K562 (cell line): Measurements from ENCODE around the gene ILK. TPM values are rescaled to one million over a fixed set of nuclear protein-coding genes. Genes with fewer than 3 reads are reported as not detected.

Source experiments
- BDP1 ChIP-seq: IDR thresholded peaks from 3 replicates; pipeline ENCODE4 v1.6.1; 2011; ENCODE audit not compliant: insufficient read length, insufficient read depth
- CBFB ChIP-seq: sonication (generic); formaldehyde crosslinking; IDR thresholded peaks from 2 replicates; pipeline ENCODE4 v1.4.0; 2020; ENCODE audit warnings: mild to moderate bottlenecking, missing genetic modification reagents
- CLOCK ChIP-seq: fragments of 250-450 bp; sonication (Bioruptor Pico); IDR thresholded peaks from 2 replicates; pipeline ENCODE4 v1.4.0; 2020; ENCODE audit warnings: mild to moderate bottlenecking, moderate library complexity, borderline replicate concordance
- DPF2 ChIP-seq: fragments of 450-650 bp; IDR thresholded peaks from 2 replicates; pipeline ENCODE4 v1.6.1; 2016
- GABPA ChIP-seq: fragments of 200-800 bp; sonication (Bioruptor generic); conservative IDR thresholded peaks from 2 replicates; pipeline ENCODE4 v1.6.1; 2016; ENCODE audit warnings: low read depth, missing genetic modification characterization, missing compliant biosample characterization
- KLF6 ChIP-seq: fragments of 250-450 bp; sonication (Bioruptor Pico); IDR thresholded peaks from 2 replicates; pipeline ENCODE4 v1.4.0; 2020; ENCODE audit warnings: mild to moderate bottlenecking, moderate library complexity, borderline replicate concordance
- NFXL1 ChIP-seq: fragments of 450-650 bp; formaldehyde crosslinking; IDR thresholded peaks from 2 replicates; pipeline ENCODE4 v1.4.0; 2021; ENCODE audit warnings: mild to moderate bottlenecking
- PHF8 ChIP-seq: fragments of 200-600 bp; sonication (generic); IDR thresholded peaks from 2 replicates; pipeline ENCODE4 v1.6.1; 2012; ENCODE audit warnings: mixed run types, mild to moderate bottlenecking, inconsistent platforms, low read length, moderate library complexity, borderline replicate concordance
- POLR2G ChIP-seq: fragments of 200-400 bp; formaldehyde crosslinking; IDR thresholded peaks from 2 replicates; pipeline ENCODE4 v1.6.1; 2017; ENCODE audit warnings: low read depth, mild to moderate bottlenecking, antibody characterized with exemption, low read length, moderate library complexity
- ZFP36 ChIP-seq: fragments of 150-350 bp; IDR thresholded peaks from 2 replicates; pipeline ENCODE4 v1.6.1; 2018; ENCODE audit warnings: low read length, low read depth; ENCODE audit not compliant: partially characterized antibody
- ZKSCAN8 ChIP-seq: fragments of 200-800 bp; sonication (Bioruptor generic); IDR thresholded peaks from 2 replicates; pipeline ENCODE4 v1.6.1; 2016; ENCODE audit warnings: missing genetic modification characterization, missing compliant biosample characterization
- ZNF197 ChIP-seq: fragments of 200-800 bp; sonication (Bioruptor generic); IDR thresholded peaks from 2 replicates; pipeline ENCODE4 v1.6.1; 2016; ENCODE audit warnings: low read depth, missing genetic modification characterization, missing compliant biosample characterization
- ZNF212 ChIP-seq: fragments of 450-650 bp; formaldehyde crosslinking; IDR thresholded peaks from 2 replicates; pipeline ENCODE4 v1.4.0; 2020; ENCODE audit warnings: mild to moderate bottlenecking
- ZNF518B ChIP-seq: fragments of 250-450 bp; sonication (Bioruptor Pico); IDR thresholded peaks from 2 replicates; pipeline ENCODE4 v1.5.0; 2021; ENCODE audit warnings: mild to moderate bottlenecking, moderate library complexity
- polyA plus RNA-seq, 8 experiments: library from polyadenylated mRNA; depleted of rRNA in 4 of 8; stranded (reverse) in 5 of 8; unstranded in 3 of 8; fragments of >200 nt; fragmentation: Nextera tagmentation in 2 of 8; fragmentation: Illumina TruSeq in 1 of 8; extraction: Ambion mirVana in 2 of 8; extraction: Trizol in 1 of 8; gene quantifications; 2 replicates each; pipeline versions ENCODE4 v1.2.1 to v1.2.3, GENCODE V29; 2011 to 2014; ENCODE audit warnings: inconsistent platforms in 1 of 8, missing spikeins in 1 of 8
- total RNA-seq, 7 experiments: library from RNA; depleted of rRNA in 6 of 7; stranded (reverse); fragments of >200 nt in 6 of 7; fragmentation: Illumina TruSeq in 2 of 7; extraction: Trizol in 2 of 7; gene quantifications; 2 replicates each; pipeline versions ENCODE4 v1.2.1 to v1.2.3, GENCODE V29; 2011 to 2021; ENCODE audit warnings: low replicate concordance in 1 of 7
- TF ChIP-seq, protein P1 (sequence below): fragments of 450-650 bp; IDR thresholded peaks from 2 replicates; pipeline ENCODE4 v1.6.1; 2017; ENCODE audit warnings: antibody characterized with exemption, mild to moderate bottlenecking

The ILK gene
- total and polyA plus RNA-seq, 9 of the 15 experiments (the other 6 are each of a cell fraction or from before 2014, with no cell fraction given), result 43.3 to 95.9 (median 58.9) TPM

- no peak for TF ChIP-seq KLF6 (CRISPR knock-in tag)
- TF ChIP-seq GABPA (tag), result peak; percentile 59
- TF ChIP-seq POLR2G, result no peak
- TF ChIP-seq CBFB (CRISPR knock-in tag), result no peak
- no peak for TF ChIP-seq NFXL1 (CRISPR knock-in tag)
- no peak for TF ChIP-seq BDP1
- TF ChIP-seq ZNF212 (CRISPR knock-in tag), result no peak
- TF ChIP-seq ZFP36, result peak; percentile 18
- 0 out of 2 replicates have a peak, but pooled peaks have one; percentile 60 for TF ChIP-seq ZNF197
- no peak for TF ChIP-seq CLOCK (CRISPR knock-in tag)
- TF ChIP-seq PHF8, result no peak
- no peak for TF ChIP-seq ZKSCAN8 (CRISPR knock-in tag)
- TF ChIP-seq ZNF518B (CRISPR knock-in tag), result no peak
- TF ChIP-seq, protein P1, sequence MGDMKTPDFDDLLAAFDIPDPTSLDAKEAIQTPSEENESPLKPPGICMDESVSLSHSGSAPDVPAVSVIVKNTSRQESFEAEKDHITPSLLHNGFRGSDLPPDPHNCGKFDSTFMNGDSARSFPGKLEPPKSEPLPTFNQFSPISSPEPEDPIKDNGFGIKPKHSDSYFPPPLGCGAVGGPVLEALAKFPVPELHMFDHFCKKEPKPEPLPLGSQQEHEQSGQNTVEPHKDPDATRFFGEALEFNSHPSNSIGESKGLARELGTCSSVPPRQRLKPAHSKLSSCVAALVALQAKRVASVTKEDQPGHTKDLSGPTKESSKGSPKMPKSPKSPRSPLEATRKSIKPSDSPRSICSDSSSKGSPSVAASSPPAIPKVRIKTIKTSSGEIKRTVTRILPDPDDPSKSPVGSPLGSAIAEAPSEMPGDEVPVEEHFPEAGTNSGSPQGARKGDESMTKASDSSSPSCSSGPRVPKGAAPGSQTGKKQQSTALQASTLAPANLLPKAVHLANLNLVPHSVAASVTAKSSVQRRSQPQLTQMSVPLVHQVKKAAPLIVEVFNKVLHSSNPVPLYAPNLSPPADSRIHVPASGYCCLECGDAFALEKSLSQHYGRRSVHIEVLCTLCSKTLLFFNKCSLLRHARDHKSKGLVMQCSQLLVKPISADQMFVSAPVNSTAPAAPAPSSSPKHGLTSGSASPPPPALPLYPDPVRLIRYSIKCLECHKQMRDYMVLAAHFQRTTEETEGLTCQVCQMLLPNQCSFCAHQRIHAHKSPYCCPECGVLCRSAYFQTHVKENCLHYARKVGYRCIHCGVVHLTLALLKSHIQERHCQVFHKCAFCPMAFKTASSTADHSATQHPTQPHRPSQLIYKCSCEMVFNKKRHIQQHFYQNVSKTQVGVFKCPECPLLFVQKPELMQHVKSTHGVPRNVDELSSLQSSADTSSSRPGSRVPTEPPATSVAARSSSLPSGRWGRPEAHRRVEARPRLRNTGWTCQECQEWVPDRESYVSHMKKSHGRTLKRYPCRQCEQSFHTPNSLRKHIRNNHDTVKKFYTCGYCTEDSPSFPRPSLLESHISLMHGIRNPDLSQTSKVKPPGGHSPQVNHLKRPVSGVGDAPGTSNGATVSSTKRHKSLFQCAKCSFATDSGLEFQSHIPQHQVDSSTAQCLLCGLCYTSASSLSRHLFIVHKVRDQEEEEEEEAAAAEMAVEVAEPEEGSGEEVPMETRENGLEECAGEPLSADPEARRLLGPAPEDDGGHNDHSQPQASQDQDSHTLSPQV, result no peak
- TF ChIP-seq DPF2, result 0 out of 2 replicates have a peak, but pooled peaks have one; percentile 10
Measured at GRCh38 chr11:6607190-6607795, 3.7 kb downstream of the ILK start (continued).
